Neural cell (in vitro differentiated cells): ENCODE data around the gene DIAPH1. TPM values are rescaled to one million over a fixed set of nuclear protein-coding genes. Genes with fewer than 3 reads are reported as not detected.
A peak's percentile ranks its signal among the peaks of the same experiment; 100 is the strongest.

Experiments used
- H2AFZ ChIP-seq: fragments of 200-600, 300-800 bp; sonication (generic), shearing (Covaris generic); 2 replicates; pipeline ENCODE4 v1.6.0; 2014; ENCODE audit warnings: low read depth, mild to moderate bottlenecking, antibody characterized with exemption, low read length, moderate library complexity
- H3F3A ChIP-seq: fragments of 200-600 bp; shearing (Covaris generic); 2 replicates; pipeline ENCODE4 v1.6.1; 2016; ENCODE audit warnings: mild to moderate bottlenecking, moderate library complexity, mixed read lengths, antibody characterized with exemption, low read length; ENCODE audit not compliant: insufficient read depth, poor library complexity, severe bottlenecking
- H3K27ac ChIP-seq: fragments of 200-600, 300-800 bp; sonication (generic), shearing (Covaris generic); 2 replicates; pipeline ENCODE4 v1.5.1; 2014; ENCODE audit warnings: mild to moderate bottlenecking, low read length, moderate library complexity
- H3K27me3 ChIP-seq: fragments of 300-800, 200-600 bp; sonication (generic), shearing (Covaris generic); 2 replicates; pipeline ENCODE4 v1.6.0; 2014; ENCODE audit warnings: mild to moderate bottlenecking, low read depth, low read length, moderate library complexity; ENCODE audit not compliant: insufficient read depth
- H3K36me3 ChIP-seq: fragments of 300-800, 200-600 bp; sonication (generic), shearing (Covaris generic); 2 replicates; pipeline ENCODE4 v1.5.1; 2014; ENCODE audit warnings: mild to moderate bottlenecking, antibody characterized with exemption, low read length, moderate library complexity; ENCODE audit not compliant: insufficient read depth
- H3K4me2 ChIP-seq: fragments of 300-800, 200-600 bp; sonication (generic), shearing (Covaris generic); 2 replicates; pipeline ENCODE4 v1.6.0; 2014; ENCODE audit warnings: mild to moderate bottlenecking, low read length
- H3K4me3 ChIP-seq: fragments of 300-800, 200-600 bp; sonication (generic), shearing (Covaris generic); 2 replicates; pipeline ENCODE4 v1.5.1; 2014; ENCODE audit warnings: mild to moderate bottlenecking, low read length, moderate library complexity
- H3K79me2 ChIP-seq: fragments of 200-600 bp; shearing (Covaris generic); replicated peaks from 2 replicates; pipeline ENCODE4 v1.6.0; 2014; ENCODE audit warnings: mild to moderate bottlenecking, low read length, moderate library complexity; ENCODE audit not compliant: insufficient read depth
- H3K9ac ChIP-seq: fragments of 300-800, 200-600 bp; sonication (generic), shearing (Covaris generic); 2 replicates; pipeline ENCODE4 v1.6.1; 2016; ENCODE audit warnings: mild to moderate bottlenecking, low read length, mixed read lengths
- H3K9me2 ChIP-seq: fragments of 200-600 bp; shearing (Covaris generic); 2 replicates; pipeline ENCODE4 v1.6.1; 2016; ENCODE audit warnings: mild to moderate bottlenecking, low read length, mixed read lengths; ENCODE audit not compliant: insufficient read depth
- H3K9me3 ChIP-seq: fragments of 200-600, 300-800 bp; sonication (generic), shearing (Covaris generic); 2 replicates; pipeline ENCODE4 v1.6.1; 2016; ENCODE audit warnings: mild to moderate bottlenecking, mixed run types, low read length, moderate library complexity, mixed read lengths
- H4K20me1 ChIP-seq: fragments of 200-600 bp; shearing (Covaris generic); 2 replicates; pipeline ENCODE4 v1.6.1; 2016; ENCODE audit warnings: mild to moderate bottlenecking, mixed run types; ENCODE audit not compliant: insufficient read depth
- CTCF ChIP-seq: fragments of 450-650 bp; IDR thresholded peaks from 2 replicates; pipeline ENCODE4 v1.5.1; 2014; ENCODE audit warnings: antibody characterized with exemption, mild to moderate bottlenecking, moderate library complexity; ENCODE audit not compliant: poor library complexity, severe bottlenecking
- EP300 ChIP-seq: fragments of 450-650 bp; conservative IDR thresholded peaks from 2 replicates; pipeline ENCODE4 v1.6.1; 2014; ENCODE audit warnings: antibody characterized with exemption, mild to moderate bottlenecking, moderate library complexity; ENCODE audit not compliant: poor library complexity, severe bottlenecking
- EZH2 ChIP-seq: fragments of 200-600, 300-800 bp; shearing (Covaris generic), sonication (generic); IDR thresholded peaks from 2 replicates; pipeline ENCODE4 v1.6.1; 2014; ENCODE audit warnings: antibody characterized with exemption, low read length, borderline replicate concordance, mild to moderate bottlenecking; ENCODE audit not compliant: insufficient read depth, poor library complexity, severe bottlenecking
- MXI1 ChIP-seq: fragments of 450-650 bp; conservative IDR thresholded peaks from 2 replicates; pipeline ENCODE4 v1.6.1; 2014; ENCODE audit warnings: antibody characterized with exemption, mild to moderate bottlenecking; ENCODE audit not compliant: poor library complexity, severe bottlenecking
- POLR2AphosphoS5 ChIP-seq: IDR thresholded peaks from 2 replicates; pipeline ENCODE4 v1.6.1; 2012
- RAD21 ChIP-seq: fragments of 450-650 bp; conservative IDR thresholded peaks from 2 replicates; pipeline ENCODE4 v1.6.1; 2014; ENCODE audit warnings: antibody characterized with exemption, mild to moderate bottlenecking, moderate library complexity
- SMC3 ChIP-seq: fragments of 450-650 bp; conservative IDR thresholded peaks from 2 replicates; pipeline ENCODE4 v1.6.1; 2014; ENCODE audit warnings: antibody characterized with exemption, mild to moderate bottlenecking, moderate library complexity; ENCODE audit not compliant: poor library complexity
- TAF1 ChIP-seq: IDR thresholded peaks from 2 replicates; pipeline ENCODE4 v1.6.1; 2012; ENCODE audit warnings: low read depth
- polyA plus RNA-seq: library from polyadenylated mRNA; depleted of rRNA; stranded (reverse); fragments of >200 nt; gene quantifications from 2 replicates; pipeline ENCODE4 v1.2.3, GENCODE V29; 2014
- TF ChIP-seq, protein P1 (sequence below): IDR thresholded peaks from 2 replicates; pipeline ENCODE4 v1.6.1; 2012; ENCODE audit warnings: borderline replicate concordance

The DIAPH1 gene
- polyA plus RNA-seq, 1 donor from 2014 or later, result 21.9 TPM

- Histone ChIP-seq H4K20me1 (no peaks in the 10 kb centered on the region), H3K9me2 (no peaks in the 10 kb centered on the region), H3K36me3 (no peaks in the 10 kb centered on the region), H2AFZ (no peak overlapping the region), H3K79me2 (no peaks in the 10 kb centered on the region), H3K4me3 (no peak overlapping the region), H3K27ac (no peak overlapping the region), H3K4me2 (no peak overlapping the region), H3K27me3 (no peaks in the 10 kb centered on the region), H3F3A (no peaks in the 10 kb centered on the region), H3K9ac (no peak overlapping the region), H3K9me3 (no peaks in the 10 kb centered on the region)
- no peak for TF ChIP-seq CTCF
- no peak for TF ChIP-seq SMC3
- TF ChIP-seq RAD21, result no peak
- TF ChIP-seq, protein P1, sequence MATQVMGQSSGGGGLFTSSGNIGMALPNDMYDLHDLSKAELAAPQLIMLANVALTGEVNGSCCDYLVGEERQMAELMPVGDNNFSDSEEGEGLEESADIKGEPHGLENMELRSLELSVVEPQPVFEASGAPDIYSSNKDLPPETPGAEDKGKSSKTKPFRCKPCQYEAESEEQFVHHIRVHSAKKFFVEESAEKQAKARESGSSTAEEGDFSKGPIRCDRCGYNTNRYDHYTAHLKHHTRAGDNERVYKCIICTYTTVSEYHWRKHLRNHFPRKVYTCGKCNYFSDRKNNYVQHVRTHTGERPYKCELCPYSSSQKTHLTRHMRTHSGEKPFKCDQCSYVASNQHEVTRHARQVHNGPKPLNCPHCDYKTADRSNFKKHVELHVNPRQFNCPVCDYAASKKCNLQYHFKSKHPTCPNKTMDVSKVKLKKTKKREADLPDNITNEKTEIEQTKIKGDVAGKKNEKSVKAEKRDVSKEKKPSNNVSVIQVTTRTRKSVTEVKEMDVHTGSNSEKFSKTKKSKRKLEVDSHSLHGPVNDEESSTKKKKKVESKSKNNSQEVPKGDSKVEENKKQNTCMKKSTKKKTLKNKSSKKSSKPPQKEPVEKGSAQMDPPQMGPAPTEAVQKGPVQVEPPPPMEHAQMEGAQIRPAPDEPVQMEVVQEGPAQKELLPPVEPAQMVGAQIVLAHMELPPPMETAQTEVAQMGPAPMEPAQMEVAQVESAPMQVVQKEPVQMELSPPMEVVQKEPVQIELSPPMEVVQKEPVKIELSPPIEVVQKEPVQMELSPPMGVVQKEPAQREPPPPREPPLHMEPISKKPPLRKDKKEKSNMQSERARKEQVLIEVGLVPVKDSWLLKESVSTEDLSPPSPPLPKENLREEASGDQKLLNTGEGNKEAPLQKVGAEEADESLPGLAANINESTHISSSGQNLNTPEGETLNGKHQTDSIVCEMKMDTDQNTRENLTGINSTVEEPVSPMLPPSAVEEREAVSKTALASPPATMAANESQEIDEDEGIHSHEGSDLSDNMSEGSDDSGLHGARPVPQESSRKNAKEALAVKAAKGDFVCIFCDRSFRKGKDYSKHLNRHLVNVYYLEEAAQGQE, result no peak
- no peak for TF ChIP-seq TAF1
- TF ChIP-seq EP300, result no peak
- TF ChIP-seq POLR2AphosphoS5, result no peak
- TF ChIP-seq MXI1, result no peak
These were observed 48.1 kb downstream of the DIAPH1 start for GRCh38 chr5:141570655-141571054.

DNA sequence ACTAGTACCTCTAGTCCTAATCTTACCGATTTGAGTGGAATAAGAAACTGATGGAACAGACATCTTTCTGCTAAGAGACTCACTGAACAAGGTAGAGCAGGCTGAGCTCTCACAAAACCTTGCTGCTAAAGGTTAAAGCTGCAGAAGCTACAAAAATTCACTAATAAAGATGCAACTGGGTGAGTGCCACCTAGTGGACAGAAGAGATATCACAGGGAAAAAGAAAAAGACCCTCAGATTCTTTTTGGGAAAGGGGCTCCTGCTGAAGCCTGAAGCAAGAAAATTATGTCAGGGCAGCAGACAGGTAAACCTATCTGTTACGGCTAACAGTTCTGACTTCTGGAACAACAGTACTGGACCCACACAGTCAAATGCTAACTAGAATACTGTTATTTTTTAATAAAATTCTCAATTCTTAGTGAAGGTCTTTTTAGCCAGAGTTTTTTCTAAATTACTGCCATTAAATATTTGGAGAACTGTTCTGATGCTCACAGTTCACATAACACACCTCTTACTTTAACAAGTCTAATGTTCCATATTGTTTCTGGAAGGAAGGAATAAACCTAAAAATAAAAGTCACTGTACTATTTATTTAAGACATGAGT is 51.2 kb downstream of the DIAPH1 start:
- H3K4me2 ChIP-seq, result no peak overlapping the region
- no peak overlapping the region for H3K9ac ChIP-seq
- no peaks in the 10 kb centered on the region for H3K9me2 ChIP-seq
- H3K27ac ChIP-seq, result no peak overlapping the region
- TF ChIP-seq POLR2AphosphoS5 (no peak), SMC3 (peak; percentile 70), MXI1 (no peak), CTCF (peak; percentile 81), EZH2 (no peak), RAD21 (peak; percentile 56), TAF1 (no peak), EP300 (no peak)
- TF ChIP-seq, protein P1, result no peak
- no peaks in the 10 kb centered on the region for H3K9me3 ChIP-seq
- H4K20me1 ChIP-seq, result no peaks in the 10 kb centered on the region
- no peaks in the 10 kb centered on the region for H3K27me3 ChIP-seq
- H3K36me3 ChIP-seq, result peaks cover 5% of the 10 kb centered on the region
- no peaks in the 10 kb centered on the region for H3K79me2 ChIP-seq
- no peak overlapping the region for H3K4me3 ChIP-seq
- H3F3A ChIP-seq, result no peaks in the 10 kb centered on the region
- H2AFZ ChIP-seq, result no peak overlapping the region
